ENCODE measurements around the gene PPP1R9A.
"Not testable (repeated sequence)": the region's sequence is repeated elsewhere in the genome, so short reads cannot be mapped to it uniquely, and the experiment has no call there.

Gene PPP1R9A

GRCh38 chr7:94972296-94972695 is 64.9 kb downstream of the PPP1R9A start:
- in situ Hi-C loops (cut with HindIII; ENCODE audit: low sequenced_read_pairs): no loop called here

DNA sequence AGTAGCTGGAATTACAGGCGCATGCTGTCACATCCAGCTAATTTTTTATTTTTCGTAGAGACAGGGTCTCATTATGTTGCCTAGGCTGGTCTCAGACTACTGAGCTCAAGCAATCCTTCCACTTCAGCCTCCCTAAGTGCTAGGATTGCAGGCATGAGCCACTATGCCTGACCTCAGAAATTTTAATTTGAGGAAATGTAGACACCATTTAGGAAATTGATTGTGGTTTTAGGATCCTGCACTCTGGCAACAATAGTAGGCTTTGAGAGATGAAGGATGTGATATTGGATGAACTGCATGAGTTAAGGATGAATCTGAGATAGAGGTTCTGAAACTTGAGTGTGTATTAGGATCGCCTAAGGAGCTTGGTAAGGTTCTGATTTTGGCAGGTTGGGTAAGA is 66.5 kb downstream of the PPP1R9A start:
- in situ Hi-C loops (cut with HindIII; ENCODE audit: low sequenced_read_pairs): no loop called here

- in situ Hi-C loops (cut with HindIII; ENCODE audit: low sequenced_read_pairs): no loop called here
These were observed 67.0 kb downstream of the PPP1R9A start for GRCh38 chr7:94974423-94974822.

DNA sequence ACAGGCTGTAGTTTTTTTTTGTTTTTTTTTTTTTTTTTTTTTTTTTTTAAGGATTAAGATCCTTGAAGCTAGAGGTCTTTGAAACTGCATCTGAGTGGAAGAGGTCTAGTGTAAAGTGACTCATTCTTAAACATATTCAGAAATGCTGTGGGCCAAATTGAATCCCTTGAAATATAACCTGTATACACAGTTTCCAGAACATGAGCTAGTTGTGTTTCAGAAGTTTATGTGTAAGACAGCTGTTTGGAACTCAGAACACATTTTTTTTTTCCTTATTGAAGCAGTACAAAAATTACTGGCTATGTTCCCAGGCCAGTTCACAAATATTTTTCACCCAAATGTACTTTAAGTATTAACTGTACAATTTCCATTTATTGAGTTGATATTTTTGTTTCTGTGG is 67.9 kb downstream of the PPP1R9A start:
- in situ Hi-C loops (cut with HindIII; ENCODE audit: low sequenced_read_pairs): no loop called here

DNA sequence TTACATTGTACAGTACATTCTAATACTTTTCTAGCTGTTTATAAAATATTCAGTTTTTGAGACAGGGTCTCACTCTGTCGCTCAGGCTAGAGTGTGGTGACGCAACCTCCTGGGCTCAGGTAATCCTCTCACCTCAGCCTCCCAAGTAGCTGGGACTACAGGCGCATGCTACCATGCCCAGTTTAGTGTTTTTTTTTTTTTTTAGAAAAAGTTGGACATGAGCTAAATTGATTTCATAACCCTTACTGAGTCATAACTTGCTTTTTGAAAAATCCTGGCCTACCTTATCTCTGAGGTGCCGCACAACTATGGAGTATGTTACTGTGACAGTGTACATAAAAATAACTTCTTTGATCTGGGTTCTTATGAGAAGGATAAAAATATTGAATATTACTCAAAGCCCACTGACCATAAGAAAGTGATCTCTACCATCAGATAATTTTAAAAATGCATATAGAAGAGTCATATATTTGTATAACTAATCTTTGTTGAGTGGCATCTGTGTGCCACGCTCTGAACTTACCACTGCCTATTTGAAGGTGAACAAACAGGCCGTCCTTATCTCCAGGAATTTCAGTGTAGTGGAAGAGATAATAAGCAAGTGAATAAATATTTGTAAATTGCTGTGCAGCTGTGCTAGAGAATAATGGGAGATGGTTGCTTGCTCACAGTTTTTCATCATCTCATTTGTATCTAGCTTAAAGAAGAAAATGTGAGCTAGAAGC is 73.2 kb downstream of the PPP1R9A start:
- in situ Hi-C loops (cut with HindIII; ENCODE audit: low sequenced_read_pairs): no loop called here

- in situ Hi-C loops (cut with HindIII; ENCODE audit: low sequenced_read_pairs): no loop called here
These were observed 88.5 kb downstream of the PPP1R9A start for GRCh38 chr7:94995921-94996320.

DNA sequence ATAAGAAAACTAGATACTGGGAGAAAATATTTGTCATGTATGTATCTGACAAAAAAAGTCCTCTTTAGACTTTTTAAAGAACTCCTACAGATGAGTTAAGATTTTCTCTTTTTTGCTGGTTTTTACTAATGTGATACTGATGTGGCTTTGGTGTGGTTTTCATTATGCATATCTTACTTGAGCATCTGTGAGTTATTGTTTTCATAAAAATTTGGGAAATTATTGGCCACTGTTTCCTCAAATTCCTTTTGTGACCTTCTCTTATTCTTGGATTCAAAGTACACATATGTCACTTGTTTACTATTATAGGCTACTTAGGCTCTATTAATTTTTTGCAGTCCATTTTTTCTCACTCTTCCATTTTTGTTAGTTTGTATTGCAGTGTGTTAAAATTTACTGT is 89.0 kb downstream of the PPP1R9A start:
- in situ Hi-C loops (cut with HindIII; ENCODE audit: low sequenced_read_pairs): no loop called here

DNA sequence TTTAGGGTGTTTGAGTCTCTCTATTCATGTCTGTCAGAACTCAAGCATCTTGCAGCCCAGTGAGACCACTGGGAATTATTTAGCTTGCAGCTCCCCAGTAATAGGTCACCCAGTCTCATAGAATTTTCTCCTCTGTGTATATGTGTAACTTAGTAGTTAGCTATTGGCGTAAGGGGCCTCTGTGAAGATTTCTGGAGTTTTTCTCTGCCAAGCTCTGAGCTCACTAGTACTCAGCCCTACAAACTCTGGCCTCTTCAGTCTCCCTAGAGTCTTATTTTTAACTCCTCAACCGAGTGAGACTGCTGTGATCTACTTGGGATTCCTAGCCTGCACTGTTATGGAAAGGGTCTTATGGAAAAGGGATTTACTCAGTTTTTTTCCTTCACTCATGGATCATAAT is 90.2 kb downstream of the PPP1R9A start:
- in situ Hi-C loops (cut with HindIII; ENCODE audit: low sequenced_read_pairs): no loop called here

DNA sequence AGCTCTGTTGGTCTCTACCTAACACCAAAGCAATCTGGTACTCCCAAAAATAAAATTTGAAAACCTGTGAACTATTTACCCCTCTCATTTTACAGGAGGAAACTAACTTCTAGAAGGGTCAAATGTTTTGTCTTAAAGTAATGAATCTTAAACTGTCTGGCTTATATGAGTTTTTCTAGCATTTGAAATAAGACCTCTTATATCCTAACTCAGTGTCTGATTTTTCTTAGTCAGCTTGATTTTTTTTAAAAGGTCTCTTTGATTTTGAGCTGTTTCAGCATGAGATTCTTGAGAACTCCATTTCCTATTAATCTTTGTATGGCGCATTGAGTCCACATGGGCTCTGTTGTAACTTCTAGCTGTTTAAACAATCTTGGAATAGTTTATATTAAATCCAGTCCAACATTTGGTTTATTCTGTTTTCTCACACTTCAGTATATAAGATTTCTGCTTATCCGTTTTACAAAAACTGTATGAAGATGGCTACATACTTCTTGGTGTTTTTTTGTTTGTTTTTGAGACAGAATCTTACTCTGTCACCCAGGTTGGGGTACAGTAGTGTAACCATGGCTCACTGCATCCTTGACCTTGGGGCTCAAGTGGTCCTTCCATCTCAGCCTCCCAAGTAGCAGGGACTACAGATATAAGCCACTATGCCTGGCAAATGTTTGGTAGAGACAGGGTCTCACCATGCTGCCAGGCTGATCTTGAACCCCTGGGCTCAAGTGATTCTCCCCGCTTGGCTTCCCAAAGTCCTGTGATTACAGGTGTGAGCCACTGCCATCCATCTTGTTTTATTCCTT is 91.1 kb downstream of the PPP1R9A start:
- in situ Hi-C loops (cut with HindIII; ENCODE audit: low sequenced_read_pairs): no loop called here

DNA sequence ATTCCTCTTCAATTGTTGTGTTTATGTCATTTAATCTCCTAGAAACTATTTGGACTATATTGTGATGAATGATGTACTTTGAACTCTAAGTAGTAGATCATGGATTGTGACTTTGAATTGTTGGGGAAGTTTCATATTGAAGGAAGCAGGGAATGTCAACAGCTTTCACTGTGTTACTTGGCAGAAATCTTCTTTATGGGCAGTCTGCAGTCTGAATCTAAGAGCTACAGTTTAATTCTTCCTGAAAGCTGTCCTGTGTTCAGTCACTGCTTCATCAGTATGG is 91.6 kb downstream of the PPP1R9A start:
- in situ Hi-C loops (cut with HindIII; ENCODE audit: low sequenced_read_pairs): no loop called here

- in situ Hi-C loops (cut with HindIII; ENCODE audit: low sequenced_read_pairs): not testable (repeated sequence)
These were observed 92.2 kb downstream of the PPP1R9A start for GRCh38 chr7:94999601-95000000.

DNA sequence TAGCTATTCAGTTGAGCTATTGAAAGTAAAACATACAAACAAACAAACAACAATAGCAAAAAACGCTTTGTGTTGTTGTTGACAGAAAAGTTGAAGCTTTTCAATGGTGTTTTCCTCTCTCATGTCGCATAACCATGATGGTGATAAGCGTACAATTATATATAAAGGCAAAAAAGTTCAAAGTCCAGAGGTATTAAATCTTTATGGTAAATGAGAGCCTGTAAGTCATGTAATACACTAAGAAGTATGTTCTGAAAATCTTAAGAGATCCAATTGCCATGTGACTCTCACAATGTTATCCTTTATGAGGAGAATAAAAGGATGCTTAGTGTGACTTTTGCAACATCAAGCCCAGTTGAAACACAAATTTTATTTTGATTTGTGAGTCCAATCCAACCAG is 93.9 kb downstream of the PPP1R9A start:
- in situ Hi-C loops (cut with HindIII; ENCODE audit: low sequenced_read_pairs): no loop called here

- in situ Hi-C loops (cut with HindIII; ENCODE audit: low sequenced_read_pairs): no loop called here
These were observed 94.6 kb downstream of the PPP1R9A start for GRCh38 chr7:95001815-95002561.

DNA sequence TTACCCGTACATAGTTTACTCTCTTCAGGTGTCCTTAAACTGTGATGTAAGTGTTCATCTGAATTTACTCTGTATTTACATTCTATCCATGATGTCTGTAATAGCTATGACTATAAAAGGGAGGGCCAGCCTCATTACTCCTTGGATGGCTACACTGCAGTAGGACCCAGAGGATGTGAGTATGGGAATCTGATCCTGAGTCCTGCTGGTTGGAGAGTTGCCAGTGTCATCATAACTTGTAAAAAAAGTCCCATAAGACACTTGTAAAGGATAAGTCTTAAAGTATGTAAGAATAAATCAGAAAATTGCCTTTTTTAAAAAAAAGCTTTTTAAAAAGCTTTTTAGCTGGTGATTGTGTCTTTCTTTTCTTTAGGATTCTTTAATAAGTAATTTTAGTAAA is 95.4 kb downstream of the PPP1R9A start:
- in situ Hi-C loops (cut with HindIII; ENCODE audit: low sequenced_read_pairs): no loop called here

GRCh38 chr7:95004618-95005247 is 97.3 kb downstream of the PPP1R9A start:
- in situ Hi-C loops (cut with HindIII; ENCODE audit: low sequenced_read_pairs): no loop called here

DNA sequence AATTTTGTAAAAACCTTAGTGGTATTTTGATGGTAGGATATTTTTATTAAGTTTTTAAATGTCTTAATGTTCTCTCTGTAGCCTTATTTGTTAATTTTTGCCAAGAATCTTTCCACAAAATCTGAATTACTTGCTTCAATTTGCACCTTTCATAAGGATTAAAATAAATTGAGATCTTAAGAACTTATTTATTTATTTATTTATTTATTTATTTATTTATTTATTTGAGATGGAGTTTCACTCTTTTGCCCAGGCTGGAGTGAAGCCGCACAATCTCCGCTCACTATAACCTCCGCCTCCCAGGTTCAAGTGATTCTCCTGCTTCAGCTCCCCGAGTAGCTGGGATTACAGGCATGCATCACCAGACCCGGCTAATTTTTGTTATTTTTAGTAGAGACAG is 98.6 kb downstream of the PPP1R9A start:
- in situ Hi-C loops (cut with HindIII; ENCODE audit: low sequenced_read_pairs): no loop called here

GRCh38 chr7:95008773-95009172 is 101.4 kb downstream of the PPP1R9A start:
- in situ Hi-C loops (cut with HindIII; ENCODE audit: low sequenced_read_pairs): not testable (repeated sequence)

DNA sequence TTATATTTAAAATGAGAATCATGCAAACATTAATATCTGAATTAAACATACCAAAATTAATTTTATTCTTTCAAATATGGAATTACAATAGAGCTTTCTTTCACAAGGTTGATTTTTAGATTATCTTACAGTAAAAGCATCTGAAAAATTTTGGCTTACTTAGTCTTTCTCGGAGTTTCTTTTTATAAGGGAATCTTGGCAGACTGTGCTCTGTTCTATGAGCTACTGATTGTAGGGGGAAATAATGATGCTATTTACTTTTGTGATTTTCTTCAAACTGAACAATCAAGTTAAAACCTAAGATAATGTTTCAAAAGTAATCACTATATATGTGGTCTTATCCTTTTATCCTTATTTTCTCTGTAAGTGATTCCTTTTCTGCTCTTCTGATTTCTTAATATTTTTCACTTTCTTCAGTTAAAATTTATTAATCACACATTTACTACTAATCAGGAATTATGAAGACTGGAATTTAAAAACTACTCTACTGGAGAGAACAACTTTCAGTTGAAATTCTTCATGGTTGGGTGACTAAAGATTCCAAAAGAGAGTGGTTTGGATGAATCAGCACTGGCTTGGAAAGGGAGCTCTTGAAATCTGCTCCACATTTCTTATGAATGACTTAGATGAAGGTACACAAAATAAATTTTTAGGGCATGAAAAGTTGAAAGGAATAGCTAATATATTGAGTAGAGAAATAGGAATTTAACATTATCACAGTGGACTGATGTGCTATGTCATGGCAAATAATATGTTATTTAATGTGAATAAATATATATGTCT is 103.9 kb downstream of the PPP1R9A start:
- in situ Hi-C loops (cut with HindIII; ENCODE audit: low sequenced_read_pairs): no loop called here

DNA sequence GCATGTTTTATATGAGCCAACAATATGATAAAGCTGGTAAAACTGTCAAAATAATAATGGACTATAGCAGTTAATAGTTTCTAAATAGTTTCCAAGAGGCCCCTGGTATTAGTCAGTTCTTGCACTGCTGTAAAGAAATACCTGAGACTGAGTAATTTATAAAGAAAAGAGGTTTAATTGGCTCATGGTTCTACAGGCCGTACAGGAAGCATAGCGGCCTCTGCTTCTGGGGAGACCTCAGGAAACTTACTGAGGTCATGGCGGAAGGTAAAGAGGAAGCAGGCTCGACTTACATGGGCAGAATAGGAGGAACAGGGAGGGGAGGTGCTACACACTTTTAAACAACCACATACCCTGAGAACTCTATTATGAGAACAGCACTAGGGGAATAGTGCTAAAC is 104.6 kb downstream of the PPP1R9A start:
- in situ Hi-C loops (cut with HindIII; ENCODE audit: low sequenced_read_pairs): no loop called here

GRCh38 chr7:95018021-95018420 is 110.6 kb downstream of the PPP1R9A start:
- in situ Hi-C loops (cut with HindIII; ENCODE audit: low sequenced_read_pairs): no loop called here

DNA sequence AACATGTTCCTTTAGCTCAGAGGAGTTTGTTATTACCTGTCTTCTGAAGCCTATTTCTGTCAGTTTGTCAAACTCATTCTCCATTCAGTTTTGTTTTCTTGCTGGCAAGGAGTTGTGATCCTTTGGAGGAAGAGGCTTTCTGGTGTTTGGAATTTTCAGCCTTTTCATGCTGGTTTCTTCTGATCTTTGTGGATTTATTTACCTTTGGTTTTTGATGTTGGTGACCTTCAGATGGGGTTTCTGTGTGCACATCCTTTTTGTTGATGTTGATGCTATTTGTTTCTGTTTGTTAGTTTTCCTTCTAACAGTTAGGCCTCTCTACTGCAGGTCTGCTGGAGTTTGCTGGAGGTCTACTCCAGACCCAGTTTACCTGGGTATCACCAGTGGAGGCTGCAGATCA is 118.6 kb downstream of the PPP1R9A start:
- in situ Hi-C loops (cut with HindIII; ENCODE audit: low sequenced_read_pairs): no loop called here
